ENCODE data around the gene GPM6B. TPM values are rescaled to one million over a fixed set of nuclear protein-coding genes. Genes with fewer than 3 reads are reported as not detected.
A peak's percentile ranks its signal among the peaks of the same experiment; 100 is the strongest.

The GPM6B gene
- total RNA-seq, 3 donors from 2014 or later: 0.08 to 0.13 (median 0.10) TPM

- Mint-ChIP-seq H3K27me3 (ENCODE audit: low read depth) (no peaks in the 10 kb centered on the region), H3K9me3 (no peaks in the 10 kb centered on the region), H3K4me3 (no peak overlapping the region), H3K4me1 (ENCODE audit: low read depth) (peaks cover 7% of the 10 kb centered on the region), H3K36me3 (ENCODE audit: insufficient read depth) (peaks cover 31% of the 10 kb centered on the region)
- ATAC-seq: no peak
- no peak for DNase-seq
These were observed 52.1 kb downstream of the GPM6B start for GRCh38 chrX:13764765-13765164.

DNA sequence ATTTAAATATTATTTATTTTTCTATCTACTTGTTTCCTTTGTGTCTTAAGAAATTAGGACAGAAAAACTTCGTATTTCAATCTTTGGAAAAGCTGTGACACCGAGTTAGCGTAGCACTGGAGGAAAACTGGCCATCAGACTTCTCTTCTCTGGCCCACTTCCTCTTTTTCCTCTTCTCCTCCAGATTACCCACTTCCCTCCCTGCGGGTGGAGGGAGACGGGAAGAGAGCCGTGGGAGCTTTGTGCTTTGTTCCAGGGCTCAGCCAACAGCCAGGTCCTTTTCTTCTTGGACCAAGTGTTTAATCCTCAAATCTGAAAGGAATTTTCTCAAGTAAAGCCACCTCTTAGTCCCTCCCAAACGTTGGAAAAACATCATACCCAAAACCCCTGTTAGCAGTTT lies 52.6 kb downstream of the GPM6B start:
- ATAC-seq: no peak
- Mint-ChIP-seq H3K4me1 (ENCODE audit: low read depth) (peaks cover 7% of the 10 kb centered on the region), H3K9me3 (no peaks in the 10 kb centered on the region), H3K27me3 (ENCODE audit: low read depth) (no peaks in the 10 kb centered on the region), H3K4me3 (no peak overlapping the region), H3K36me3 (ENCODE audit: insufficient read depth) (peaks cover 27% of the 10 kb centered on the region)
- DNase-seq: no peak

- H3K4me1 Mint-ChIP-seq (ENCODE audit: low read depth): peaks cover 10% of the 10 kb centered on the region
- no peaks in the 10 kb centered on the region for H3K27me3 Mint-ChIP-seq (ENCODE audit: low read depth)
- ATAC-seq: no peak
These were observed 53.4 kb downstream of the GPM6B start for GRCh38 chrX:13763489-13763888.

DNA sequence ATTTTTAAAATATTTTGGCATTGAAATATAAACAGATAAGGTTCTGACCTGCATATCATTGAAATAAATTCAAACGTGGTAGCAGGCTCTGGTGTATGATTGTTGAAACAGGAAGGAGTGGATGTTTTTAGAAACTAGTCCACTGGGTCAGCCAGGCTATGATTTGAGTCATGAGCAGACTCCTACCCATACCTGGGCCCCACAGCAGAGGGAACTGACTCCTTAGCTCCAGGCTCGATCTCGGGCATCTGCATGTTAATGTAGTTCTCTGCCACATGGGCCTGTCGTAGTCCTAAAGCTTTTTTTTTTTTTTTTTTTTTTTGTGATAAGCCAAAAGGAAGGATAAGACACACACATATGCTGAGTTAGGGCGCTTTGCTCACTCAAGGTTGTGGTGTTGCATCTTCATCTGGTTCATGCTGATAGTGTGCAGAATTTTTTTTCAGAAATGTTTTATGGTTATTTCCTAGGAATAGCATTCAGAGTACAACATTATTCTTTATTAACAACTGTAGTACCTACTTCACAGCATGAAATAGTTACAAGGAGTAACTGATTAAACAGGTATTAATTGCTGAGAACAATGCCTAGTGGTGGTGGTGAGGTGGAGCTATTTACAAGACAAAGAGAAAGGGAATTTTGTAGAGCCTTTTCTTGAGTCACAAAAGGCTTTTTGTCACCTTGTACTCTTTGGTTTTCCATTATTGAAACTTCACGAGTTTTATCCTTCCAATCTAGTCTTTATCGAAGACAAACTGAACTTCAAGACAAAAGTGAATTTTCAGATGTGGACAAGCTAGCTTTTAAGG lies 55.1 kb downstream of the GPM6B start:
- no peak for ATAC-seq
- no peaks in the 10 kb centered on the region for H3K9me3 Mint-ChIP-seq
- H3K36me3 Mint-ChIP-seq (ENCODE audit: insufficient read depth): peaks cover 24% of the 10 kb centered on the region
- peaks cover 10% of the 10 kb centered on the region for H3K4me1 Mint-ChIP-seq (ENCODE audit: low read depth)
- H3K27me3 Mint-ChIP-seq (ENCODE audit: low read depth): no peaks in the 10 kb centered on the region
- H3K4me3 Mint-ChIP-seq: no peak overlapping the region
- DNase-seq: no peak

More at GRCh38 chrX:13763489-13763888, 53.4 kb downstream of the GPM6B start:
- no peak overlapping the region for H3K4me3 Mint-ChIP-seq
- H3K9me3 Mint-ChIP-seq: no peaks in the 10 kb centered on the region
- peaks cover 22% of the 10 kb centered on the region for H3K36me3 Mint-ChIP-seq (ENCODE audit: insufficient read depth)
- no peak for DNase-seq

DNA sequence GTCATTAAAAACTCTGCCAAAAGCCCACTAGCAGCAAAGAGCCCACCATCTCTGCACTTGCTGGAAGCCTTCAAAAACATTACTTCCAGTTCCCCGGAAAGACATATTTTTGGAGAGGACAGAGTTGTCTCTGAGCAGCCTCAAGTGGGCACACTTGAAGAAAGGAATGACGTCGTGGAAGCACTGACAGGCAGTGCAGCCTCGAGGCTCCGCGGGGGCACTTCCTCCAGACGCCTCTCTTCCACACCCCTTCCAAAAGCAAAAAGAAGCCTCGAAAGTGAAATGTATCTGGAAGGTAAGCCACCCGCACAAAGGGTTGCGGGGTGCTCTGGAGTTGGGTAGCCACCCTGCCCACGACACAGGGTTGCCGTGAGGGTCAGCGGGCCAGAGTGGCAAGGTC lies 56.5 kb downstream of the GPM6B start:
- no peak for ATAC-seq
- peaks cover 10% of the 10 kb centered on the region for H3K4me1 Mint-ChIP-seq (ENCODE audit: low read depth)

DNA sequence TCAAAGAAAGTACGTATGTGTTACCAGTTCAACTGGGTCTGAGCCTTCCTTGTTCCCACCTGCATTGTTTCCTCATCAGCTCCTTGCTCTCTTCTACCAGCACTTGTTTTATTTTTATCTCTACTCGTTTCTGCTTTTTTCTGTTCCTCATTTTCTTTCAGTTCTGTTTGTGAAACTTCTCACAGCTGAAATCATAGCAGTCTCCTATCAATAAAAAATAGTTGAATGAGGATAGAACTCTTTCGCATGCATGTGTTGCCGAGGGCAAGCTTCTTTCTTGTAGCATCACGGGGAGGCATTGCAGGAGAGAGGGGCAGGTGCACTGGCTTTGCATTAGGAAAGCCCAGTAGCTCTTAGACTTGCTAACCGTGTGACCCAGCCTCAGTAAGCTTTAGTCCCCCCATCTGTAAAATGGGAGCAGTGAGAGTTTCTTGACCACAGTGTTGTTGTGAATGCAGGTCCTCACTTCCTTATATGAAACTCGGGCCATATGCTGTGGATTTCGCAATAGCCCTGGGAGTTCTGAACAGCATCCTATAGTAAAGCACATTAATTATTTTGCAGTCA lies 57.7 kb downstream of the GPM6B start:
- ATAC-seq: no peak
- H3K9me3 Mint-ChIP-seq: no peaks in the 10 kb centered on the region
- DNase-seq: no peak
- no peaks in the 10 kb centered on the region for H3K27me3 Mint-ChIP-seq (ENCODE audit: low read depth)
- H3K4me3 Mint-ChIP-seq: no peak overlapping the region
- H3K36me3 Mint-ChIP-seq (ENCODE audit: insufficient read depth): peaks cover 14% of the 10 kb centered on the region
- H3K4me1 Mint-ChIP-seq (ENCODE audit: low read depth): peaks cover 19% of the 10 kb centered on the region

More for the DNA sequence above, 56.5 kb downstream of the GPM6B start:
- peaks cover 11% of the 10 kb centered on the region for H3K36me3 Mint-ChIP-seq (ENCODE audit: insufficient read depth)
- H3K9me3 Mint-ChIP-seq: no peaks in the 10 kb centered on the region
- H3K27me3 Mint-ChIP-seq (ENCODE audit: low read depth): no peaks in the 10 kb centered on the region
- no peak for DNase-seq
- H3K4me3 Mint-ChIP-seq: no peak overlapping the region

GRCh38 chrX:13756381-13756780 lies 60.5 kb downstream of the GPM6B start:
- Mint-ChIP-seq H3K9me3 (no peaks in the 10 kb centered on the region), H3K4me3 (no peak overlapping the region), H3K36me3 (ENCODE audit: insufficient read depth) (peaks cover 21% of the 10 kb centered on the region)

DNA sequence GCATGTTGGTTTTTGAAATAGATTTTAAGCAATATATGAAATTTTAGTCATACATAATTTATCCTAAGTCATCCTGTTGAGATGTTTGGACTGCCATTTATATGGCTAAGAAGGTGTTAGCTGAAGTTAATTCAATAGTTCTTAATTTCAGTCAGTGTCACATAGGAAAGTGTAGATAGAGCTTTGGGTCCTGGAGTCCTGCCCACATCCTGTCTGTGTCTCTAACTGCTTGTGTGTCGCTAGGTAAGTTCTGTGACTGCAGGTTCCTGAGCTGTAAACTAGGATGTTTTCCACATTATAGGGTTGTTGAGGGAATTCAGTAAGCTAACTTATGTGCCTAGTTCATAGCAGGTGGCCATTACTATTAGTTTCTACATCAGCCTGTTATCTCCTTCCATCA lies 61.6 kb downstream of the GPM6B start:
- Mint-ChIP-seq H3K4me1 (ENCODE audit: low read depth) (peaks cover 33% of the 10 kb centered on the region), H3K27me3 (ENCODE audit: low read depth) (no peaks in the 10 kb centered on the region), H3K36me3 (ENCODE audit: insufficient read depth) (peaks cover 17% of the 10 kb centered on the region), H3K4me3 (no peak overlapping the region), H3K9me3 (no peaks in the 10 kb centered on the region)
- ATAC-seq: no peak
- DNase-seq: no peak

More at GRCh38 chrX:13756381-13756780, 60.5 kb downstream of the GPM6B start:
- ATAC-seq (no peak), DNase-seq (no peak)
- no peaks in the 10 kb centered on the region for H3K27me3 Mint-ChIP-seq (ENCODE audit: low read depth)
- H3K4me1 Mint-ChIP-seq (ENCODE audit: low read depth): peaks cover 31% of the 10 kb centered on the region

GRCh38 chrX:13754765-13755164 lies 62.1 kb downstream of the GPM6B start:
- no peak overlapping the region for H3K4me3 Mint-ChIP-seq
- H3K4me1 Mint-ChIP-seq (ENCODE audit: low read depth): peaks cover 36% of the 10 kb centered on the region
- no peaks in the 10 kb centered on the region for H3K27me3 Mint-ChIP-seq (ENCODE audit: low read depth)
- H3K36me3 Mint-ChIP-seq (ENCODE audit: insufficient read depth): peaks cover 17% of the 10 kb centered on the region
- no peaks in the 10 kb centered on the region for H3K9me3 Mint-ChIP-seq
- no peak for DNase-seq
- ATAC-seq: no peak

DNA sequence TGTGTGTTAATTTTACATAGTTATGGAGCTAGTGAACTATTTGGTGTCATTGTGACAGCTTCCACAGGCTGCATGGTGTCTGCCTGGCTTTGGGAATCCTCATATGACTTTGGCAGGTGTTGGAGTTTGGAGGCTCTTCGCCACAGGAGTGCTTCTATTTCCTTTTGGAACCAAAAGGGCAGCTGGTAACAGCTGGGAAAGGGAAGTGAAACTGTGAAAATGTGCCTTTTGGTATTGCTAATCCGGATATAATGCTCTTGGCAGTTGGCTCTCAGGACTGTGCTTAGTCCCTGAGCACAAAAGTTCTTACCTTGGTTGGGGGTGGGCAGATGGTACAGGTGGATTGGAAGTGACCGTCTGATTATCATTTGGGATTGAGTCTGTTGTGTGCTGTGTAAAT lies 64.2 kb downstream of the GPM6B start:
- DNase-seq (no peak), ATAC-seq (no peak)
- Mint-ChIP-seq H3K27me3 (ENCODE audit: low read depth) (no peaks in the 10 kb centered on the region), H3K4me1 (ENCODE audit: low read depth) (peaks cover 34% of the 10 kb centered on the region), H3K4me3 (no peak overlapping the region), H3K36me3 (ENCODE audit: insufficient read depth) (peaks cover 15% of the 10 kb centered on the region), H3K9me3 (no peaks in the 10 kb centered on the region)

GRCh38 chrX:13752141-13752540 lies 64.8 kb downstream of the GPM6B start:
- H3K4me3 Mint-ChIP-seq: no peak overlapping the region
- no peaks in the 10 kb centered on the region for H3K9me3 Mint-ChIP-seq
- H3K36me3 Mint-ChIP-seq (ENCODE audit: insufficient read depth): peaks cover 15% of the 10 kb centered on the region
- no peaks in the 10 kb centered on the region for H3K27me3 Mint-ChIP-seq (ENCODE audit: low read depth)
- ATAC-seq (no peak), DNase-seq (no peak)
- peaks cover 39% of the 10 kb centered on the region for H3K4me1 Mint-ChIP-seq (ENCODE audit: low read depth)

GRCh38 chrX:13750812-13751211 lies 66.1 kb downstream of the GPM6B start:
- peaks cover 43% of the 10 kb centered on the region for H3K4me1 Mint-ChIP-seq (ENCODE audit: low read depth)
- H3K9me3 Mint-ChIP-seq: no peaks in the 10 kb centered on the region
- H3K36me3 Mint-ChIP-seq (ENCODE audit: insufficient read depth): peaks cover 17% of the 10 kb centered on the region
- no peak for ATAC-seq
- H3K27me3 Mint-ChIP-seq (ENCODE audit: low read depth): no peaks in the 10 kb centered on the region
- no peak for DNase-seq
- H3K4me3 Mint-ChIP-seq: no peak overlapping the region

GRCh38 chrX:13750204-13750603 lies 66.7 kb downstream of the GPM6B start:
- H3K27me3 Mint-ChIP-seq (ENCODE audit: low read depth): no peaks in the 10 kb centered on the region
- peaks cover 19% of the 10 kb centered on the region for H3K36me3 Mint-ChIP-seq (ENCODE audit: insufficient read depth)
- peaks cover 41% of the 10 kb centered on the region for H3K4me1 Mint-ChIP-seq (ENCODE audit: low read depth)
- no peaks in the 10 kb centered on the region for H3K9me3 Mint-ChIP-seq
- ATAC-seq: peak in 1 of 2 donors; percentile 85
- H3K4me3 Mint-ChIP-seq: no peak overlapping the region
- no peak for DNase-seq

DNA sequence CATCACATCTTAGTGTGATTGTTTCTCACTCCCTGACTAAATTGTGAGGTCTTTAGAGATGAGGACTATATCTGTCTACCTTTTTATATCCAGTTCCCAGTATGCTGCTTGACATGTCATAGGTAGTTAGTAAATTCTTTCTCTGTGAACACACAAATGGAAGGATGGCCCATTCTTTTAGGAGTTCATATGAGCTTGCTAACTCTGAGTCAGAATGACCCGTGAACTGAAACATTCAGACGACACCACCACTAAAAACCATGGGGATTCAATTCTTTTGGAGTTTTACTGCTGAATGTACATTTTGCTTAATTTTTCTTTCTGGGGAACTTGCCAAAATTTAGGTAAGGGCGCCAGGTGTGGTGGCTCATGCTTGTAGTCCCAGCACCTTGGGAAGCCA lies 68.4 kb downstream of the GPM6B start:
- no peak for ATAC-seq
- peaks cover 41% of the 10 kb centered on the region for H3K4me1 Mint-ChIP-seq (ENCODE audit: low read depth)
- H3K36me3 Mint-ChIP-seq (ENCODE audit: insufficient read depth): peaks cover 17% of the 10 kb centered on the region
- H3K9me3 Mint-ChIP-seq: no peaks in the 10 kb centered on the region
- H3K4me3 Mint-ChIP-seq: no peak overlapping the region
- no peak for DNase-seq
- H3K27me3 Mint-ChIP-seq (ENCODE audit: low read depth): no peaks in the 10 kb centered on the region

GRCh38 chrX:13747836-13748235 lies 69.1 kb downstream of the GPM6B start:
- Mint-ChIP-seq H3K9me3 (no peaks in the 10 kb centered on the region), H3K4me1 (ENCODE audit: low read depth) (peaks cover 41% of the 10 kb centered on the region), H3K4me3 (no peak overlapping the region), H3K36me3 (ENCODE audit: insufficient read depth) (peaks cover 13% of the 10 kb centered on the region), H3K27me3 (ENCODE audit: low read depth) (no peaks in the 10 kb centered on the region)
- no peak for ATAC-seq
- DNase-seq: peak; percentile 14

All from activated T-cell treated with anti-CD3 and anti-CD28 coated beads, Interleukin-2, amount 50 U/mL, for 4 hours (primary cell).